Psoas muscle (tissue), 8 donors: Measurements from ENCODE around the gene TBCD. TPM values are rescaled to one million over a fixed set of nuclear protein-coding genes. Genes with fewer than 3 reads are reported as not detected.

Experiments used
- ATAC-seq, 4 donors: fragments of 200-7000 bp; cut with Tn5 transposase; one replicate each; pipeline ENCODE4 v1.9.1; 2020; ENCODE audit warnings: moderate library complexity in 3 of 4, mild to moderate bottlenecking in 2 of 4
- DNase-seq, 2 donors: peaks; one replicate each; pipeline ENCODE4 v3.0.0-alpha.2; 2020
- H3K27ac ChIP-seq: fragments of 200-600 bp; one replicate; pipeline ENCODE4 v1.8.0; 2022
- H3K27me3 ChIP-seq, 3 donors: fragments of 200-600 bp in 1 of 3; one replicate each; pipeline versions ENCODE4 v1.6.1 to v1.8.0; 2013 to 2022; ENCODE audit warnings: low read length in 2 of 3, mild to moderate bottlenecking in 2 of 3, moderate library complexity in 1 of 3; ENCODE audit not compliant: insufficient read depth in 3 of 3
- H3K36me3 ChIP-seq, 2 donors: fragments of 200-600 bp in 1 of 2; one replicate each; pipeline versions ENCODE4 v1.6.1 to v1.8.0; 2013 to 2022; ENCODE audit warnings: low read depth in 1 of 2, mild to moderate bottlenecking in 1 of 2, moderate library complexity in 1 of 2; ENCODE audit not compliant: insufficient read depth in 1 of 2
- H3K4me1 ChIP-seq: fragments of 200-600 bp; one replicate; pipeline ENCODE4 v1.8.0; 2022
- H3K4me3 ChIP-seq: fragments of 200-600 bp; one replicate; pipeline ENCODE4 v1.8.0; 2022; ENCODE audit warnings: mild to moderate bottlenecking
- H3K9me3 ChIP-seq: fragments of 200-600 bp; one replicate; pipeline ENCODE4 v1.8.0; 2022
- CTCF ChIP-seq: fragments of 200-600 bp; IDR thresholded peaks from one replicate; pipeline ENCODE4 v1.8.0; 2022; ENCODE audit warnings: antibody characterized with exemption
- WGBS, 3 donors: extraction: QIAGEN DNeasy Blood & Tissue Kit; methylation state at CpG; one replicate each; pipeline versions ENCODE4 v1.1.6 to v1.1.7; 2013; 5-methylcytosine and 5-hydroxymethylcytosine counted together
- intact Hi-C, 2 donors: fragments of 100-400 bp; cut with DNase I; formaldehyde crosslinking; loops; one replicate each; pipeline versions ENCODE4 v1.11.0 to v1.14.2; 2022
- polyA plus RNA-seq, 3 donors: library from polyadenylated mRNA; stranded (reverse); fragments of 200-250 nt; gene quantifications; one replicate each; pipeline ENCODE4 v1.2.3, GENCODE V29; 2013
- total RNA-seq, 4 donors: library from RNA; stranded (reverse); fragmentation: NEBNext Ultra II Directional in 2 of 4; extraction: Animal tissue kit (Norgen Biotek cat#: 25700) in 2 of 4; gene quantifications; one replicate each; pipeline versions ENCODE4 v1.2.1 to v1.2.4, GENCODE V29; 2021 to 2023
- donor health status: healthy with polysubstance abuse.
- donor health status: DM: no; HTN: no; CAD: no; lungs with moderate emphysema.
- donor health status: Bipolar disorder and iron deficiency.
- donor health status: healthy.
- donor health status: DM: yes; HTN: yes; CAD: no.
- donor health status: DM: no; HTN: no; CAD: no.
- donor health status: DM: no; HTN: no; CAD: no.
- donor health status: DM: yes; HTN: yes; CAD: no.

TBCD gene
- total and polyA plus RNA-seq, 7 donors: 28.2 to 65.0 (median 36.5) TPM

GRCh38 chr17:82876602-82877379, 124.9 kb downstream of the TBCD start:
- intact Hi-C loops: no loop called here
- peaks cover 0 to under 1% of the 10 kb centered on the region in 2 donors for H3K36me3 ChIP-seq
- H3K4me1 ChIP-seq: peaks cover 29% of the 10 kb centered on the region
- no peaks in the 10 kb centered on the region for H3K9me3 ChIP-seq
- DNase-seq (peak; percentile 82 to 91), ATAC-seq (peak; percentile 92 to 97 (median 94))
- H3K27ac ChIP-seq: peak overlapping the region; percentile 82
- peak overlapping the region; percentile 23 for H3K4me3 ChIP-seq
- TF ChIP-seq CTCF: peak; percentile 52
- 16 to 20% (median 18%) methylated on average over 14 of the region's 14 CpGs for WGBS, 3 donors
- no peaks in the 10 kb centered on the region for H3K27me3 ChIP-seq

- intact Hi-C loops: no loop called here
- 70 to 81% (median 78%) methylated on average over 9 of the region's 9 CpGs for WGBS, 3 donors
- Histone ChIP-seq H3K9me3 (no peaks in the 10 kb centered on the region), H3K36me3 (no peaks in the 10 kb centered on the region), H3K27ac (no peak overlapping the region), H3K4me3 (no peak overlapping the region), H3K27me3 (no peaks in the 10 kb centered on the region), H3K4me1 (peaks cover 34% of the 10 kb centered on the region)
- TF ChIP-seq CTCF: no peak
- no peak for ATAC-seq
- peak in 1 of 2 donors; percentile 39 for DNase-seq
Measured at GRCh38 chr17:82878527-82878926, 126.7 kb downstream of the TBCD start.

- Histone ChIP-seq H3K36me3 (no peaks in the 10 kb centered on the region), H3K27ac (no peak overlapping the region), H3K9me3 (no peaks in the 10 kb centered on the region), H3K27me3 (no peaks in the 10 kb centered on the region), H3K4me1 (peaks cover 34% of the 10 kb centered on the region), H3K4me3 (no peak overlapping the region)
- no peak for TF ChIP-seq CTCF
- ATAC-seq (no peak), DNase-seq (peak in 1 of 2 donors; percentile 32)
- 95 to 97% (median 95%) methylated on average over 15 of the region's 15 CpGs for WGBS, 3 donors
- intact Hi-C loops: loop anchor here in 1 of 2 donors (1.0 kb wide), 1 partner anchor 31 kb away; no protein-coding TSS in a partner anchor
Measured at GRCh38 chr17:82879241-82879640, 127.4 kb downstream of the TBCD start.

GRCh38 chr17:82880620-82881323, 128.9 kb downstream of the TBCD start:
- Histone ChIP-seq H3K9me3 (no peaks in the 10 kb centered on the region), H3K27ac (no peak overlapping the region), H3K36me3 (no peaks in the 10 kb centered on the region), H3K27me3 (no peaks in the 10 kb centered on the region), H3K4me3 (no peak overlapping the region), H3K4me1 (peaks cover 28% of the 10 kb centered on the region)
- DNase-seq: peak in 1 of 2 donors; percentile 52
- no peak for ATAC-seq
- no peak for TF ChIP-seq CTCF
- intact Hi-C loops: no loop called here
- 76 to 79% (median 79%) methylated on average over 25 of the region's 25 CpGs for WGBS, 3 donors
